HG02884 (cell line): Measurements from ENCODE around the gene VSX1.

Experiments used
- ATAC-seq: cut with Tn5 transposase; IDR thresholded peaks from one replicate; pipeline ENCODE4 v1.9.1; 2021; ENCODE audit warnings: mild to moderate bottlenecking, moderate library complexity; ENCODE audit not compliant: unreplicated experiment

VSX1 gene

DNA sequence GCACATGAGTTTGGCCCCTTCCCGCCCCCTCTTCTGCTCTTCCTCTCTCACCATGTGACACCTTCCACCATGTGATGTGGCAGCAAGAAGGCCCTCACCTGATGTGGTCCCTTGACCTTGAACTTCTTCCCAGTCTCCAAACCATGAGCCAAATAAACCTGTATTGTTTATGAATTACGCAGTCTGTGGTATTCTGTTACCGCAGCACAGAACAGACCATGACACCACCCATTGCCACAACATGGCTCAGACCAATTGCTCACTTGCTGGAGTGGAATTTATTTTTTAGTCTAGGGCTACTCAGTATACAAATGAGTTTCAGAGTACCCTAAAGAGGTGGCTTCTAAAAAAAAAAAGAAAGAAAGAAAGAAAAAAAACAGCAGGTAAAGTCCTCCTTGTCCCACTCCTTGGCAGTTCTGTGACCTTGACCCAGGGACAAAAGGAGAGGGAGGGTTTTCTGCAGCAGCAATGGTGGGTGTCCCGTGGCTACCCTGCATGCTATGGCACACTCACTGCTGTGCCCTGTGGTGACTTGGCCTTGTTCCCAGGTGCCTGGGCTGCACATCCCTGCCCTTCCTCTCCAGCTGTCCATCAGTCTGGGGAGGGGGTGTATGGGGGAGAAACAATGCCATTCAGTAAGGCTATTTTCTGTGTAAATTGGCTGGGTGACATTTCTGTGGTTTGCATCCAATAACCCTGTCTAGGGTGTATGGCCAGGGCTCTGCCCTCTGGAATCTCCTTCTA, 5.4 kb upstream of the VSX1 start:
- ATAC-seq = no peak

DNA sequence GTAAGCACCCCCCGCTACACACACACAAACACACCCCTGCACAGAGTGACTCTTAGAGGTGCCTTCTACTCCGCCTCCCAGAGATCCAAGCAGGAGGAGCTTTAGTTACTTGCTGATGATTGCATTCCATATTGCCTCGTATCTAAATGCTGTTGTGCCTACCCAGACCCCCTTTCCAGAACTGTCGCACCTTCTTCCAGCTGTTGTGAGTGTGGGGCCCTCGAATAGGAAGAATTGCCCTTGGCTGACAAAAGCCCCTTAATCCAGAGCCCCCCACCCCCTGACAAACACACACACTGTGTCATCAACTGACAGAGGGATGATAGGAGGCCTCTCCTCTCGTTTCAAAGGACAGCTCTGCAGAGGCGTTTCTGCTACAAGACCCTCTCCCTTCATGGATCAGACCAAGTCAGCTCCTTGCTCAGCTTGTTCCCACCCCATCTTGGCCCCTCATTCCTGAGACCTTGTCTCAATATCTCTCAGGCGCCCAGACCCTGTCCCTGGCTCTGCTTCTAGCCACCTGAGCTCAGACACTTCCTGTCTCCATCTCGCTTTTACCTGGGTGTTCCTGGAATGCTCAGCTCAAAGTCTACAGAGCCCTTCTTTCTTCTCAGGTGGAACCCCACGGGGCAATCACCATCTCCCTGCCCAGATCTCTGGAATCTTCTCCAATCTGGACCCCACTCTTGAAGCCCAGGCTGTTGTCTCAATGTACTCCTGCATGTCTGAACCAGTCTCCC, 4.0 kb upstream of the VSX1 start:
- no peak for ATAC-seq

- ATAC-seq = no peak
Observed at GRCh38 chr20:25084626-25085187, 2.8 kb upstream of the VSX1 start.

DNA sequence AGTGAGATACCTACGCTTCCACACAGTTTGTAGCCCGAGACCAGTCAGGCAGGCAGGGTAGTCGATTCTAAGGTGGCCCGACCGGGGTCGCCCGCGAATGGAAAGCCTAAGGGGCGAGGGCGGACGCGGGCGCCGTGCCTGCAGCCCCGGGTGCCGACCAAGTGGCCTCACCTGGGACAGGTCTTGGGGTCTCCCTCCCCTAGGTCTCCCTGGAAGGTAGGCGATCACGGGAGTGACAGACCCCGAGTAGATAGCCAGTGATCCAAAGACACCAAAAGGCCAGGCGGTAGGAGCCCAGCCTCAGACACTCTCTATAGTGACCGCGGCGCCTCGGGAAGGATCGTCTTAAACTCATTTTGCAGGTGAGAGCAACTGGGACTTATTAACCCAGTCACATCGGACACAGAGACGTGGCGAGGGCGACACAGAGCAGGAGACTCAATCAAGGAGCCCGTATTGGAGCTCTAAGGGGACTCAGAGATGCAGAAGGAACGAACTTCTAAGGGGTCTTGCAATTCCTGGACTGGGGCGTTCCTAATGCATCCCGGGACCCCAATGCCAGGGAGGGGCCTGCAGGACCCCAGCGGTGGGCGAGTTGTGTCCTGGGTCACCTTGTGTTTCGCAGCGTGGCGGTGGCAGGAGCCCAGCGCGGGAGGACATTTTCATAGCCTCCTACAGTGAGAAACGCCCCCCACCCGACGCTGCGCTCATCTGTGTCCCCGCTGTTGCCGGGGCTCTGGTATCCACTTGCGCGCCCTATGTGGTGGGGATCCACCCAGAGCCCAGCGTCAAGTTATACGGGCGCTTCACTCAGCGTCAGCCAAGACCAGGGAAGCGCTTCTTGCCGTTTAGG, 2.1 kb upstream of the VSX1 start:
- peak; percentile 62 for ATAC-seq

- ATAC-seq = no peak
Observed at GRCh38 chr20:25083141-25083772, 1.3 kb upstream of the VSX1 start.

- no peak for ATAC-seq
Observed at GRCh38 chr20:25082498-25082873, 545 bp upstream of the VSX1 start.

DNA sequence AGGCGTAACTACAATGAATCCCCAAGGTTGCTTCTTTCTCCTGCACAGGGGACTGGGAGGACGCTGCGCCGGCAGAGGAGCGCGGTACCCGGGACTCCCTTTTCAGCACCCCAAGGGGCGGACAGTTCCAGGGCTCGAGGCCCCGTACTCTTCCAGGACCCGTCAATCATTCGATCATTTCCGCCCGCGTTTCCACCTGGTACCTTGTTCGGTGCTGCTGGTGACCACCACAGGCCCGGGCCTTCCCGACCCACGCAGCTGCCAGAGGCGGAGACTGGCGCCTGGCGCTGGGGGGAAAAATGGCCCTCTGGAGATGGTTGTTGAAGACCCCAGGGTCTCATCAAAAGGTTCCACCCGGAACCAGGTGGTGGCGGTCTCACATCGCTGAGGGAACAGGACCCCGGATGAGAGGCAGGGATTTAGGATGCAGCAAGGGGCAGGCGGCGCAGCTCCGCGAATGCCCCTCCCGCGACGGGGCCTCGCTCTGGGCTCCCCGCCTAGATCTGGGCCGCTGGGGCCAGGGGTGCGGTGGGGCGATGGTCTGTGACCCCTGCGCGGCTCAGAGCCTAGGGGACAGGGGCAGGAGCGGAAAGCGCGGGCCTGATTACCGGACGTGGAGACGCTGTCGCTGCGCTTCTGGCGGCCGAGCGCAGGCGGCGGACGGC, 744 bp downstream of the VSX1 start:
- no peak for ATAC-seq

GRCh38 chr20:25079171-25079570, 2.8 kb downstream of the VSX1 start:
- ATAC-seq = no peak

GRCh38 chr20:25078662-25079061, 3.3 kb downstream of the VSX1 start:
- ATAC-seq = no peak

- ATAC-seq = no peak
Observed at GRCh38 chr20:25077610-25078169, 4.3 kb downstream of the VSX1 start.

GRCh38 chr20:25076731-25077609, 5.0 kb downstream of the VSX1 start:
- no peak for ATAC-seq

- no peak for ATAC-seq
Observed at GRCh38 chr20:25076201-25076600, 5.7 kb downstream of the VSX1 start.

GRCh38 chr20:25073544-25073943, 8.4 kb downstream of the VSX1 start:
- no peak for ATAC-seq

DNA sequence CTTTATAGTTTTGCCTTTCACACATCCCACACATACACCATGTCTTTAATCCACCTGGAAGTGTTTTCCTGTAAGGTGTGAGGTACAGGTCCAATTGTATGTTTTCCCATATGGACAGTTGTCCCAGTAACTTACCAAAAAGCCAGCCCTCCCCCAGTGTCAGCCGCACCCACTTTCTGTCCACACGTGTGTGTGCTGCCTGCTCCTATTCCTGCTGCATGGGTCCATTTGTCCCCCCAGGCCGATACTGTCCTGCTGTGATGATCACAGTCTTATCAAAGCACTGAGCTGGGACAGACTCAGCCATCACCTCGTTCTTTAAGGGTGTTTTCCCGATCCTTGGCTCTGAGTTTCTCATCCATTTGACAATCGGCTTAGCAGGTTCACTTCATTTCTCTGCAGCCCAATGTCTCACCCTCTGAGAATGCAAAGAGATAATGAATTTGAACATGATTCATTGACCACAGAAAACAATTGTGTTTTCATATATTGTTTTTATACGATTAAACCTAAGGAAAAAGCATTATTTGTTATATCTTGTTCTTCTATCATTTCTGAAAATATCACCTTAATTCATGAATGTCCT, 9.6 kb downstream of the VSX1 start:
- ATAC-seq = no peak

GRCh38 chr20:25071734-25072133, 10.2 kb downstream of the VSX1 start:
- no peak for ATAC-seq

DNA sequence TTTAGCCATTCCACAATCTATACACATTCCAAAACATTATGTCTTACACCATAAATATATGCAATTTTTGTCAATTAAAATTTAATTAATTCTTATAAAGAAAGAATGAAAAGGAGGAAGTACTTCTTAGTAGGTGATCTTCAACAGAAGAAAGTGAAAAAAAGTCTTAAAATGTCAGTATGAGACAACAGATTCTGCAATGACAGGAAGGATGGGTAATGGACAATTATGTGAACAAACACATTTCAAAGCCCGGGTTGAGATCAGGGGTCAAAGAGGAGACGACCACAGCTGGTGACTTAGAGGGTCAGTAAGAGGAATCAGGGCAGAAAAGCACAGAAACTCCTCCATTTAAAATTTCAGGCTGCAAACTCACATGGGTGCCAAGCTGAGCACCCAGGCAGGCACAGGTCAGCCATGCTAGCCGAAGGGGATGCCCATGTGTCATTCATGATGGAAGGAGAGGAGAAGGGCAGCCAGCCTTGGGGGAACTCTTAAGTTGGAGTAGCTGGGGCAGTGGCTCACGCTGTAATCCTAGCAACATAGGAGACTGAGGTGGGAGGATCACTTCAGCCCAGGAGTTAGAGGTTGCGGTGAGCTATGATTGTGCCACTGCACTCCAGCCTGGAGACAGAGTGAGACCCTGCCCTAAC, 11.0 kb downstream of the VSX1 start:
- no peak for ATAC-seq

DNA sequence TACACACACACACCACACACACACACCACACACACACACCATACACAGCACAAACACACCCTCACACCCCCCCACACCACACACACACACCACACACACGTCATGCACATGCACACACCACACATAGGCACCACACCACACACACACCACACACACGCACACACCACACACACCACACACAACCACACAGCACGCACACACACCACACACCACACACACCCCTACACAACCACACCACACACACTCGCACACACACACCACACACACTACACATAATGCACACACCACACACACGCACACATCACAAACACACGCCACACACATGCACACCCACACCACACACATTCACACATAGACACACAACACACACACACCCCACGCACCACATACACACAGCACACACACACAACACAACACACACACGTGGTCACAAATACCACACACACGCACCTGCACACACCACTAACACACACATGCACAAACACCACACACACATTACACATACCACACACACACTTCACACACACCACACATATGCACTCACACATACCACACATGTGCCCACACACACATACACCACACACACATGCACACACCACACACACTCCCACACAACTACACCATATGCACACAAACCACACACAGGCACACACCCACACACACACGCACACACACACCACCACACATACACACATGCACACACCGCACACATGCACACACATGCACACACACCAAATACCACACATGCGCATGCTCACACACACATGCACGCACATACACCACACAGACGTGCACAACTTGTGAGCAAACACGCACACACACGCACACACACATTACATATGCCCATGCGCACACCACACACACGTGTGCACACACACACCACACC, 14.6 kb downstream of the VSX1 start:
- ATAC-seq = no peak
